ENCODE data around the gene REEP3. TPM values are rescaled to one million over a fixed set of nuclear protein-coding genes. Genes with fewer than 3 reads are reported as not detected.
A peak's percentile ranks its signal among the peaks of the same experiment; 100 is the strongest.

Gene REEP3
- total and polyA plus RNA-seq, 2 donors (not counting 1 experiment from before 2014, with no cell fraction given), result 67.5 to 86.6 TPM

GRCh38 chr10:63671317-63671937 lies 150.2 kb downstream of the REEP3 start:
- no peaks in the 10 kb centered on the region for H3K9me3 ChIP-seq (ENCODE audit: control insufficient read depth, insufficient read depth, low read depth, low read length)
- H4K20me1 ChIP-seq (ENCODE audit: control insufficient read depth, extremely low read depth, insufficient read depth, low read length), result no peaks in the 10 kb centered on the region
- H3K4me3 ChIP-seq (replicated peaks in 1 of 4; ENCODE audit: control extremely low read depth in 1 of 4, insufficient read depth in 1 of 4, low read depth in 3 of 4, low read length in 4 of 4), result no peak overlapping the region
- H3K4me2 ChIP-seq (ENCODE audit: extremely low read depth, insufficient read depth, low read length), result peak overlapping the region; percentile 77
- DNase-seq (ENCODE audit: low read depth in 2 of 2), result peak; percentile 71 to 88
- H3K4me1 ChIP-seq (ENCODE audit: control insufficient read depth, extremely low read depth, insufficient read depth, low read length), result peaks cover 16% of the 10 kb centered on the region
- H3K9ac ChIP-seq (ENCODE audit: insufficient read depth, low read length), result no peak overlapping the region
- no peaks in the 10 kb centered on the region for H3K27me3 ChIP-seq (ENCODE audit: control insufficient read depth, insufficient read depth, low read length)
- H2AFZ ChIP-seq (ENCODE audit: low read length), result no peak overlapping the region
- TF ChIP-seq CTCF (conservative IDR thresholded peaks at IDR 0.05 in 1 of 2, IDR thresholded peaks at IDR 0.05 in 1 of 2; ENCODE audit: low read depth in 1 of 2, low read length in 2 of 2), result no peak
- no peak for TF ChIP-seq EZH2 (IDR thresholded peaks at IDR 0.05; ENCODE audit: low read length, missing control alignments)
- no peaks in the 10 kb centered on the region for H3K36me3 ChIP-seq (ENCODE audit: control insufficient read depth, insufficient read depth, low read length)
- H3K79me2 ChIP-seq (ENCODE audit: control insufficient read depth, insufficient read depth, low read length), result no peaks in the 10 kb centered on the region
- no peak overlapping the region for H3K27ac ChIP-seq (ENCODE audit: insufficient read depth, low read length)

GRCh38 chr10:63672491-63672890 lies 151.3 kb downstream of the REEP3 start:
- Histone ChIP-seq H3K4me1 (ENCODE audit: control insufficient read depth, extremely low read depth, insufficient read depth, low read length) (peaks cover 14% of the 10 kb centered on the region), H3K36me3 (ENCODE audit: control insufficient read depth, insufficient read depth, low read length) (no peaks in the 10 kb centered on the region)

GRCh38 chr10:63673246-63673645 lies 152.0 kb downstream of the REEP3 start:
- no peak overlapping the region for H3K4me3 ChIP-seq (replicated peaks in 1 of 4; ENCODE audit: control extremely low read depth in 1 of 4, insufficient read depth in 1 of 4, low read depth in 3 of 4, low read length in 4 of 4)
- no peak overlapping the region for H3K27ac ChIP-seq (ENCODE audit: insufficient read depth, low read length)
- no peak for DNase-seq (ENCODE audit: low read depth in 2 of 2)
- H4K20me1 ChIP-seq (ENCODE audit: control insufficient read depth, extremely low read depth, insufficient read depth, low read length), result no peaks in the 10 kb centered on the region
- H3K9ac ChIP-seq (ENCODE audit: insufficient read depth, low read length), result no peak overlapping the region
- H3K4me1 ChIP-seq (ENCODE audit: control insufficient read depth, extremely low read depth, insufficient read depth, low read length), result peaks cover 12% of the 10 kb centered on the region
- H3K27me3 ChIP-seq (ENCODE audit: control insufficient read depth, insufficient read depth, low read length), result no peaks in the 10 kb centered on the region
- H3K9me3 ChIP-seq (ENCODE audit: control insufficient read depth, insufficient read depth, low read depth, low read length), result no peaks in the 10 kb centered on the region
- H3K36me3 ChIP-seq (ENCODE audit: control insufficient read depth, insufficient read depth, low read length), result no peaks in the 10 kb centered on the region
- TF ChIP-seq CTCF (conservative IDR thresholded peaks at IDR 0.05 in 1 of 2, IDR thresholded peaks at IDR 0.05 in 1 of 2; ENCODE audit: low read depth in 1 of 2, low read length in 2 of 2) (no peak), EZH2 (IDR thresholded peaks at IDR 0.05; ENCODE audit: low read length, missing control alignments) (no peak)
- H3K4me2 ChIP-seq (ENCODE audit: extremely low read depth, insufficient read depth, low read length), result no peak overlapping the region
- no peaks in the 10 kb centered on the region for H3K79me2 ChIP-seq (ENCODE audit: control insufficient read depth, insufficient read depth, low read length)
- H2AFZ ChIP-seq (ENCODE audit: low read length), result no peak overlapping the region

More at GRCh38 chr10:63672491-63672890, 151.3 kb downstream of the REEP3 start:
- TF ChIP-seq EZH2 (IDR thresholded peaks at IDR 0.05; ENCODE audit: low read length, missing control alignments) (no peak), CTCF (conservative IDR thresholded peaks at IDR 0.05 in 1 of 2, IDR thresholded peaks at IDR 0.05 in 1 of 2; ENCODE audit: low read depth in 1 of 2, low read length in 2 of 2) (no peak)
- no peak overlapping the region for H2AFZ ChIP-seq (ENCODE audit: low read length)
- no peak overlapping the region for H3K27ac ChIP-seq (ENCODE audit: insufficient read depth, low read length)
- H3K79me2 ChIP-seq (ENCODE audit: control insufficient read depth, insufficient read depth, low read length), result no peaks in the 10 kb centered on the region
- no peak overlapping the region for H3K4me3 ChIP-seq (replicated peaks in 1 of 4; ENCODE audit: control extremely low read depth in 1 of 4, insufficient read depth in 1 of 4, low read depth in 3 of 4, low read length in 4 of 4)
- H3K9ac ChIP-seq (ENCODE audit: insufficient read depth, low read length), result no peak overlapping the region
- no peaks in the 10 kb centered on the region for H3K27me3 ChIP-seq (ENCODE audit: control insufficient read depth, insufficient read depth, low read length)
- no peaks in the 10 kb centered on the region for H4K20me1 ChIP-seq (ENCODE audit: control insufficient read depth, extremely low read depth, insufficient read depth, low read length)
- DNase-seq (ENCODE audit: low read depth in 2 of 2), result no peak
- no peak overlapping the region for H3K4me2 ChIP-seq (ENCODE audit: extremely low read depth, insufficient read depth, low read length)
- no peaks in the 10 kb centered on the region for H3K9me3 ChIP-seq (ENCODE audit: control insufficient read depth, insufficient read depth, low read depth, low read length)

All from fibroblast of lung (primary cell).